ENCODE data around the gene LSP1. TPM values are rescaled to one million over a fixed set of nuclear protein-coding genes. Genes with fewer than 3 reads are reported as not detected.

LSP1 gene
- total and polyA plus RNA-seq, 2 of the 4 experiments (the other 2 are of a cell fraction): not detected

GRCh38 chr11:1810761-1811160, 42.1 kb upstream of the LSP1 start:
- ATAC-seq (ENCODE audit: low read depth): no peak
- H3K4me2 ChIP-seq (ENCODE audit: low read depth, low read length): no peak overlapping the region

More at GRCh38 chr11:1810761-1811160, 42.1 kb upstream of the LSP1 start:
- BruUV-seq (replicated peaks): no TSS peak
- no peak overlapping the region for H3K56ac ChIP-seq (ENCODE audit: extremely low read depth, insufficient read depth, low read length)
- H3K79me1 ChIP-seq (ENCODE audit: low read depth in 1 of 2, low read length in 2 of 2): no peaks in the 10 kb centered on the region
- no peak overlapping the region for H2BK20ac ChIP-seq (ENCODE audit: low read depth, low read length)
- H2BK5ac ChIP-seq (ENCODE audit: low read depth, low read length, poor library complexity, severe bottlenecking): no peak overlapping the region
- H3K23ac ChIP-seq (ENCODE audit: low read depth, low read length): no peak overlapping the region
- 55% methylated on average over 2 of the region's 10 CpGs; no CpG with 5 or more reads in 1 of the 2 experiments for WGBS, 2 experiments (ENCODE audit: extremely low coverage in 2 of 2, insufficient read length in 1 of 2)
- H2AK9ac ChIP-seq (replicated peaks; ENCODE audit: low read depth, low read length, poor library complexity): no peak overlapping the region
- no peaks in the 10 kb centered on the region for H3K36me3 ChIP-seq (ENCODE audit: control insufficient read depth, insufficient read depth, low read length)
- DNase-seq: no peak
- H4K8ac ChIP-seq (ENCODE audit: low read depth in 2 of 2, low read length in 2 of 2): no peak overlapping the region
- H3K14ac ChIP-seq (replicated peaks; ENCODE audit: low read depth, low read length): no peak overlapping the region
- peaks cover 47% of the 10 kb centered on the region for H3K27me3 ChIP-seq (ENCODE audit: control insufficient read depth, insufficient read depth, low read length)
- in situ Hi-C loops (cut with MboI; ENCODE audit: low sequenced_read_pairs): no loop called here
- H2AFZ ChIP-seq (replicated peaks; ENCODE audit: low read length, poor library complexity): no peak overlapping the region
- no peaks in the 10 kb centered on the region for H3K4me1 ChIP-seq (ENCODE audit: control insufficient read depth, insufficient read depth, low read length)
- POLR2A ChIA-PET (ENCODE audit: unreplicated experiment): no interaction called here
- H2BK15ac ChIP-seq (ENCODE audit: low read depth, low read length): no peak overlapping the region
- no peak overlapping the region for H2BK120ac ChIP-seq (ENCODE audit: low read depth, low read length)
- H3K27ac ChIP-seq (ENCODE audit: insufficient read depth, low read length): no peak overlapping the region
- no peak overlapping the region for H4K5ac ChIP-seq (ENCODE audit: low read depth, low read length)
- H3K4me3 ChIP-seq (ENCODE audit: insufficient read depth, low read depth, low read length): no peak overlapping the region
- dilution Hi-C loops (cut with HindIII; ENCODE audit: low sequenced_read_pairs, unreplicated experiment): no loop called here
- H4K91ac ChIP-seq (ENCODE audit: insufficient read depth, low read depth, low read length): no peak overlapping the region
- H4K20me1 ChIP-seq (ENCODE audit: insufficient read depth, low read length): no peaks in the 10 kb centered on the region
- H2AK5ac ChIP-seq (ENCODE audit: low read depth, low read length): no peak overlapping the region
- TF ChIP-seq CTCF (conservative IDR thresholded peaks at IDR 0.05; ENCODE audit: low read depth, low read length) (no peak), RCOR1 (IDR thresholded peaks at IDR 0.05; ENCODE audit: insufficient replicate concordance, low read length) (no peak), MAZ (IDR thresholded peaks at IDR 0.05; ENCODE audit: borderline replicate concordance, low read depth, low read length) (no peak), ELK1 (IDR thresholded peaks at IDR 0.05; ENCODE audit: borderline replicate concordance, low read depth, low read length) (no peak), MAFK (IDR thresholded peaks at IDR 0.05; ENCODE audit: low read depth, low read length) (no peak), CEBPB (IDR thresholded peaks at IDR 0.05; ENCODE audit: low read depth, low read length) (no peak), CHD1 (IDR thresholded peaks at IDR 0.05; ENCODE audit: low read depth, low read length) (no peak), RAD21 (IDR thresholded peaks at IDR 0.05; ENCODE audit: low read length) (no peak), RFX5 (IDR thresholded peaks at IDR 0.05; ENCODE audit: low read depth, low read length) (no peak), NFE2L2 (IDR thresholded peaks at IDR 0.05; ENCODE audit: low read depth, low read length) (no peak), BHLHE40 (IDR thresholded peaks at IDR 0.05; ENCODE audit: low read depth, low read length) (no peak), MXI1 (IDR thresholded peaks at IDR 0.05; ENCODE audit: borderline replicate concordance, low read depth, low read length) (no peak), USF2 (IDR thresholded peaks at IDR 0.05; ENCODE audit: low read depth, low read length) (no peak), SMC3 (IDR thresholded peaks at IDR 0.05; ENCODE audit: low read depth, low read length) (no peak), FOS (IDR thresholded peaks at IDR 0.05; ENCODE audit: low read depth, low read length) (no peak), POLR2A (IDR thresholded peaks at IDR 0.05; ENCODE audit: low read depth, low read length) (no peak)
- intact Hi-C loops (cut with micrococcal nuclease): no loop called here
- H3K9ac ChIP-seq (ENCODE audit: low read depth, low read length): no peak overlapping the region
- H3K9me1 ChIP-seq (ENCODE audit: insufficient read depth, low read length): no peaks in the 10 kb centered on the region
- CTCF ChIA-PET: no interaction called here
- H3K9me3 ChIP-seq (ENCODE audit: control insufficient read depth, insufficient read depth, low read length): peaks cover 9% of the 10 kb centered on the region
- no peak overlapping the region for H3K18ac ChIP-seq (ENCODE audit: low read depth, low read length)
- H3K4ac ChIP-seq (ENCODE audit: low read depth, low read length): no peak overlapping the region
